H9 (cell line): ENCODE measurements around the gene ARID3A. TPM values are rescaled to one million over a fixed set of nuclear protein-coding genes. Genes with fewer than 3 reads are reported as not detected.

ENCODE experiments used
- DNase-seq: peaks from one replicate; pipeline ENCODE4 v3.0.0-alpha.2; 2017
- H2AFZ ChIP-seq: one replicate; pipeline ENCODE4 v1.6.1; 2013; ENCODE audit warnings: mild to moderate bottlenecking, low read length, control low read depth, moderate library complexity
- H2AK5ac ChIP-seq: 2 replicates; pipeline ENCODE4 v1.6.1; 2013; ENCODE audit warnings: low read length, control low read depth, mixed read lengths; ENCODE audit not compliant: insufficient read length
- H2BK120ac ChIP-seq: one replicate; pipeline ENCODE4 v1.6.1; 2013; ENCODE audit warnings: low read depth, mild to moderate bottlenecking, low read length, control low read depth, inconsistent platforms; ENCODE audit not compliant: poor library complexity, severe bottlenecking
- H2BK12ac ChIP-seq: 2 replicates; pipeline ENCODE4 v1.6.1; 2013; ENCODE audit warnings: low read length, control low read depth, mixed read lengths, low read depth; ENCODE audit not compliant: insufficient read length
- H2BK15ac ChIP-seq: 2 replicates; pipeline ENCODE4 v1.6.1; 2013; ENCODE audit warnings: low read depth, low read length, control low read depth
- H2BK20ac ChIP-seq: one replicate; pipeline ENCODE4 v1.6.1; 2013; ENCODE audit warnings: low read depth, mild to moderate bottlenecking, low read length, control low read depth, inconsistent platforms; ENCODE audit not compliant: poor library complexity, severe bottlenecking
- H2BK5ac ChIP-seq: 2 replicates; pipeline ENCODE4 v1.6.1; 2013; ENCODE audit warnings: low read length, control low read depth, mixed read lengths; ENCODE audit not compliant: insufficient read length
- H3K14ac ChIP-seq: 2 replicates; pipeline ENCODE4 v1.6.1; 2013; ENCODE audit warnings: low read length, control low read depth; ENCODE audit not compliant: insufficient read depth
- H3K18ac ChIP-seq: 2 replicates; pipeline ENCODE4 v1.6.1; 2013; ENCODE audit warnings: low read depth, mild to moderate bottlenecking, mixed read lengths, low read length, control low read depth; ENCODE audit not compliant: insufficient read length
- H3K23ac ChIP-seq: 2 replicates; pipeline ENCODE4 v1.6.1; 2013; ENCODE audit warnings: low read length, control low read depth, mixed read lengths, low read depth; ENCODE audit not compliant: insufficient read length
- H3K23me2 ChIP-seq: 2 replicates; pipeline ENCODE4 v1.6.1; 2013; ENCODE audit warnings: low read depth, mild to moderate bottlenecking, mixed read lengths, low read length, control low read depth; ENCODE audit not compliant: insufficient read length, poor library complexity, severe bottlenecking
- H3K27ac ChIP-seq: 2 replicates; pipeline ENCODE4 v1.5.1; 2013; ENCODE audit warnings: low read length, control low read depth, mixed read lengths, low read depth; ENCODE audit not compliant: insufficient read length
- H3K27me3 ChIP-seq: 2 replicates; pipeline ENCODE4 v1.6.1; 2013; ENCODE audit warnings: low read length, control low read depth, inconsistent platforms; ENCODE audit not compliant: insufficient read depth
- H3K4ac ChIP-seq: 2 replicates; pipeline ENCODE4 v1.6.1; 2013; ENCODE audit warnings: low read depth, mild to moderate bottlenecking, control low read depth, inconsistent platforms, low read length, moderate library complexity
- H3K4me1 ChIP-seq: 2 replicates; pipeline ENCODE4 v1.6.1; 2013; ENCODE audit warnings: low read length, control low read depth, inconsistent platforms; ENCODE audit not compliant: insufficient read depth
- H3K4me2 ChIP-seq: 2 replicates; pipeline ENCODE4 v1.6.1; 2013; ENCODE audit warnings: low read length, control low read depth, mixed read lengths; ENCODE audit not compliant: insufficient read length, insufficient read depth
- H3K56ac ChIP-seq: 2 replicates; pipeline ENCODE4 v1.6.1; 2013; ENCODE audit warnings: low read depth, mild to moderate bottlenecking, mixed read lengths, low read length, control low read depth; ENCODE audit not compliant: insufficient read length
- H3K79me1 ChIP-seq: 2 replicates; pipeline ENCODE4 v1.6.1; 2013; ENCODE audit warnings: low read depth, mild to moderate bottlenecking, moderate library complexity, low read length, control low read depth, inconsistent platforms; ENCODE audit not compliant: insufficient read depth, poor library complexity, severe bottlenecking
- H3K79me2 ChIP-seq: 2 replicates; pipeline ENCODE4 v1.6.1; 2013; ENCODE audit warnings: low read length, control low read depth, inconsistent platforms; ENCODE audit not compliant: insufficient read depth
- H3K9ac ChIP-seq: 2 replicates; pipeline ENCODE4 v1.6.1; 2013; ENCODE audit warnings: low read length, control low read depth, mixed read lengths; ENCODE audit not compliant: insufficient read length; ENCODE audit errors: extremely low read depth
- H3K9me3 ChIP-seq: one replicate; pipeline ENCODE4 v1.6.1; 2013; ENCODE audit warnings: low read depth, low read length, inconsistent platforms; ENCODE audit not compliant: control insufficient read depth
- H3T11ph ChIP-seq: one replicate; pipeline ENCODE4 v1.6.1; 2013; ENCODE audit warnings: mild to moderate bottlenecking, low read length, control low read depth, inconsistent platforms
- H4K20me1 ChIP-seq: one replicate; pipeline ENCODE4 v1.6.1; 2013; ENCODE audit not compliant: control insufficient read depth, insufficient read length, insufficient read depth
- H4K5ac ChIP-seq: 2 replicates; pipeline ENCODE4 v1.6.1; 2013; ENCODE audit warnings: low read depth, mild to moderate bottlenecking, mixed read lengths, low read length, control low read depth; ENCODE audit not compliant: insufficient read length
- H4K8ac ChIP-seq: replicated peaks from 2 replicates; pipeline ENCODE4 v1.6.1; 2013; ENCODE audit warnings: low read length, control low read depth, mixed read lengths, low read depth; ENCODE audit not compliant: insufficient read length
- H4K91ac ChIP-seq: 2 replicates; pipeline ENCODE4 v1.6.1; 2013; ENCODE audit warnings: low read depth, mild to moderate bottlenecking, moderate library complexity, mixed read lengths, low read length, control low read depth; ENCODE audit not compliant: insufficient read length
- H3K27ac Mint-ChIP-seq, 3 experiments: 2 replicates in 2 of 3; 3 replicates in 1 of 3; pipeline ENCODE4 v1.8.0; 2020 to 2021; ENCODE audit warnings: mixed read lengths in 3 of 3, mild to moderate bottlenecking in 1 of 3, moderate library complexity in 1 of 3
- H3K27me3 Mint-ChIP-seq: 2 replicates; pipeline ENCODE4 v1.8.0; 2021; ENCODE audit warnings: low read depth, mild to moderate bottlenecking, moderate library complexity, mixed read lengths
- H3K36me3 Mint-ChIP-seq, 3 experiments: 2 replicates in 2 of 3; 3 replicates in 1 of 3; pipeline ENCODE4 v1.8.0; 2020 to 2021; ENCODE audit warnings: low read depth in 3 of 3, mixed read lengths in 3 of 3; ENCODE audit not compliant: insufficient read depth in 1 of 3
- H3K4me1 Mint-ChIP-seq, 2 experiments: 2 replicates each; pipeline ENCODE4 v1.8.0; 2020; ENCODE audit warnings: mixed read lengths in 2 of 2
- H3K4me3 Mint-ChIP-seq, 2 experiments: 2 replicates in 1 of 2; 3 replicates in 1 of 2; pipeline ENCODE4 v1.8.0; 2020 to 2021; ENCODE audit warnings: mild to moderate bottlenecking in 2 of 2, mixed read lengths in 2 of 2, moderate library complexity in 1 of 2
- H3K9me3 Mint-ChIP-seq, 2 experiments: 2 replicates in 1 of 2; 3 replicates in 1 of 2; pipeline ENCODE4 v1.8.0; 2020; ENCODE audit warnings: mild to moderate bottlenecking in 2 of 2, mixed read lengths in 2 of 2, moderate library complexity in 1 of 2
- WGBS: extraction: QIAGEN DNeasy Blood & Tissue Kit; methylation state at CpG from one replicate; pipeline ENCODE4 v1.1.7; 2013; ENCODE audit warnings: missing lambda C conversion rate, low lambda C conversion rate, mixed read lengths; ENCODE audit not compliant: insufficient read length; ENCODE audit errors: extremely low coverage; 5-methylcytosine and 5-hydroxymethylcytosine counted together
- total RNA-seq: library from RNA; stranded (reverse); gene quantifications from 2 replicates; pipeline ENCODE4 v1.2.1, GENCODE V29; 2021
- TF ChIP-seq, protein P1 (sequence below): fragments of 200-600 bp; sonication (generic); conservative IDR thresholded peaks from 3 replicates; pipeline ENCODE4 v1.8.0; 2021; ENCODE audit warnings: antibody characterized with exemption, mild to moderate bottlenecking

The ARID3A gene
- total RNA-seq, 1 experiment from 2014 or later, result 98.3 TPM

DNA sequence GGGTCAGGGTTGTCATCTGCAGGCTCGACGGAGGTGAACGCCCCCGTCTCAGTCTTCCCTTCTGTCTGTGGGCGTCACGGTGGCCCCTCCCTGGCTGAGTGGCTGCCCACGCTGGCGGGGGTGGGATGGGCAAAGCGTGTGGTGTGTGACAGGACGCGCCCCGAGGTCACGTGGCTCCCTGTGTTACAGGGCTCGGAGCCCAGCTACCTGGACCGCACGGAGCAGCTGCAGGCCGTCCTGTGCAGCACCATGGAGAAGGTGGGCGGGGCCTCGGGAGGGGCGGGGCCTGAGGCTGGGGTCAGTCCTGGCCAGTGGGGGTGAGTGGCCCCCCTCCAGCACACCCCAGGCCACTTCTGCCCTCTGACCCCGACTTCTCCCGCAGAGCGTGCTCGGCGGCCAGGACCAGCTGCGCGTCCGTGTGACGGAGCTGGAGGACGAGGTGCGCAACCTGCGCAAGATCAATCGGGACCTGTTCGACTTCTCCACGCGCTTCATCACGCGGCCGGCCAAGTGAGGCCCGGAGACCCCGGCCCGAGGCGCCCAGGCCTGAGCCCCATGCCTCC lies 68.1 kb downstream of the ARID3A start:
- Histone ChIP-seq H4K91ac (no peak overlapping the region), H3K56ac (no peak overlapping the region), H2BK15ac (no peak overlapping the region), H3T11ph (no peak overlapping the region), H2BK20ac (no peak overlapping the region), H2AFZ (no peak overlapping the region), H2BK12ac (no peak overlapping the region), H3K79me1 (no peaks in the 10 kb centered on the region), H4K5ac (no peak overlapping the region), H4K8ac (no peak overlapping the region), H2AK5ac (no peak overlapping the region), H3K9ac (no peak overlapping the region), H3K23ac (no peak overlapping the region), H3K4ac (no peak overlapping the region), H3K79me2 (no peaks in the 10 kb centered on the region), H3K23me2 (no peaks in the 10 kb centered on the region), H3K27me3 (no peaks in the 10 kb centered on the region; the same call in 1 of the 2 replicates), H2BK120ac (no peak overlapping the region), H4K20me1 (peaks cover 7% of the 10 kb centered on the region), H3K9me3 (no peaks in the 10 kb centered on the region), H3K4me2 (no peak overlapping the region), H3K14ac (no peak overlapping the region; the same call in 1 of the 2 replicates), H2BK5ac (no peak overlapping the region), H3K4me1 (no peaks in the 10 kb centered on the region), H3K18ac (no peak overlapping the region), H3K27ac (no peak overlapping the region)
- TF ChIP-seq, protein P1, sequence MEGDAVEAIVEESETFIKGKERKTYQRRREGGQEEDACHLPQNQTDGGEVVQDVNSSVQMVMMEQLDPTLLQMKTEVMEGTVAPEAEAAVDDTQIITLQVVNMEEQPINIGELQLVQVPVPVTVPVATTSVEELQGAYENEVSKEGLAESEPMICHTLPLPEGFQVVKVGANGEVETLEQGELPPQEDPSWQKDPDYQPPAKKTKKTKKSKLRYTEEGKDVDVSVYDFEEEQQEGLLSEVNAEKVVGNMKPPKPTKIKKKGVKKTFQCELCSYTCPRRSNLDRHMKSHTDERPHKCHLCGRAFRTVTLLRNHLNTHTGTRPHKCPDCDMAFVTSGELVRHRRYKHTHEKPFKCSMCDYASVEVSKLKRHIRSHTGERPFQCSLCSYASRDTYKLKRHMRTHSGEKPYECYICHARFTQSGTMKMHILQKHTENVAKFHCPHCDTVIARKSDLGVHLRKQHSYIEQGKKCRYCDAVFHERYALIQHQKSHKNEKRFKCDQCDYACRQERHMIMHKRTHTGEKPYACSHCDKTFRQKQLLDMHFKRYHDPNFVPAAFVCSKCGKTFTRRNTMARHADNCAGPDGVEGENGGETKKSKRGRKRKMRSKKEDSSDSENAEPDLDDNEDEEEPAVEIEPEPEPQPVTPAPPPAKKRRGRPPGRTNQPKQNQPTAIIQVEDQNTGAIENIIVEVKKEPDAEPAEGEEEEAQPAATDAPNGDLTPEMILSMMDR, result no peak
- Mint-ChIP-seq H3K4me1 (peaks cover 5 to 14% of the 10 kb centered on the region in 2 experiments), H3K36me3 (peaks cover under 1 to 15% (median 15%) of the 10 kb centered on the region in 3 experiments; a peak in 6 of 7 replicates), H3K4me3 (no peak overlapping the region), H3K27ac (no peak overlapping the region), H3K9me3 (no peaks in the 10 kb centered on the region; a peak in 1 of 5 replicates), H3K27me3 (peaks cover 26% of the 10 kb centered on the region)
- DNase-seq, result no peak
- no CpG with 5 or more reads among the region's 43 CpGs for WGBS
